ENCODE measurements around the gene ZGPAT.

DNA sequence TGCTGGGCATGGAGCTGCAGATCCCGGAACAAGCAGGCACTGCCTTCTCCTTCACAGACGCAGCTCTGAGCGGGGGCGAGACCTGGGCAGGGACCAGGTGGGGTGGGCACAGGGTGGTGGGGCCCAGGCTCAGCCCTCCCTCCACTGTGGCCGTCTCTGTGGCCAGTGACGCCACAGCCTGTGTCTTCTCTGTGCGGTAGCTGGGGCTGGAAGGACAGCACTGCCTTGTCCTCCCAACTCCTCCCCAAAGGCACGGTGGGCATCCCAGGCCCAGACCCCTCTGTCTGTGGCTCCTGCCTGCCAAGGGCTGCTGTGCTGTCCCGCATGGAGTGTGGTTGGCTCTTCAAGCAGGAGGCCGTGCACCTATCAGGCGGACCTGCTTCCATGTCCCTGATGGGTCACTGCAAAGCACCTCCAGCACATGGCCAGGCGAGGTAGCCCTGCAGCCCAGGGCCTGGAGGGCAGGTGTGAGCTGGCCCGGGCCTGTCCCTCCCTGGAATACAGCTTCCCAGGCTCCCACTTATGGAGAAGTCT, 26.2 kb upstream of the ZGPAT start:
- TF ChIP-seq, protein P1, sequence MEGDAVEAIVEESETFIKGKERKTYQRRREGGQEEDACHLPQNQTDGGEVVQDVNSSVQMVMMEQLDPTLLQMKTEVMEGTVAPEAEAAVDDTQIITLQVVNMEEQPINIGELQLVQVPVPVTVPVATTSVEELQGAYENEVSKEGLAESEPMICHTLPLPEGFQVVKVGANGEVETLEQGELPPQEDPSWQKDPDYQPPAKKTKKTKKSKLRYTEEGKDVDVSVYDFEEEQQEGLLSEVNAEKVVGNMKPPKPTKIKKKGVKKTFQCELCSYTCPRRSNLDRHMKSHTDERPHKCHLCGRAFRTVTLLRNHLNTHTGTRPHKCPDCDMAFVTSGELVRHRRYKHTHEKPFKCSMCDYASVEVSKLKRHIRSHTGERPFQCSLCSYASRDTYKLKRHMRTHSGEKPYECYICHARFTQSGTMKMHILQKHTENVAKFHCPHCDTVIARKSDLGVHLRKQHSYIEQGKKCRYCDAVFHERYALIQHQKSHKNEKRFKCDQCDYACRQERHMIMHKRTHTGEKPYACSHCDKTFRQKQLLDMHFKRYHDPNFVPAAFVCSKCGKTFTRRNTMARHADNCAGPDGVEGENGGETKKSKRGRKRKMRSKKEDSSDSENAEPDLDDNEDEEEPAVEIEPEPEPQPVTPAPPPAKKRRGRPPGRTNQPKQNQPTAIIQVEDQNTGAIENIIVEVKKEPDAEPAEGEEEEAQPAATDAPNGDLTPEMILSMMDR (IDR thresholded peaks at IDR 0.05) = no peak
- TF ChIP-seq POLR2A (IDR thresholded peaks at IDR 0.05) = no peak

Data from right lobe of liver (tissue), 4 donors.